Measurements from ENCODE around the gene UHMK1. TPM values are rescaled to one million over a fixed set of nuclear protein-coding genes. Genes with fewer than 3 reads are reported as not detected.
"Not testable (repeated sequence)": the region's sequence is repeated elsewhere in the genome, so short reads cannot be mapped to it uniquely, and the experiment has no call there.

The UHMK1 gene
- total RNA-seq, 1 donor from 2014 or later = 64.7 TPM

GRCh38 chr1:162564762-162565218 lies 67.2 kb downstream of the UHMK1 start:
- intact Hi-C loops (cut with micrococcal nuclease) = no loop called here

- intact Hi-C loops (cut with micrococcal nuclease) = no loop called here
These were observed 67.8 kb downstream of the UHMK1 start for GRCh38 chr1:162565460-162565859.

GRCh38 chr1:162566870-162567269 lies 69.3 kb downstream of the UHMK1 start:
- intact Hi-C loops (cut with micrococcal nuclease) = no loop called here

- intact Hi-C loops (cut with micrococcal nuclease) = no loop called here
These were observed 71.2 kb downstream of the UHMK1 start for GRCh38 chr1:162568802-162569201.

- intact Hi-C loops (cut with micrococcal nuclease) = no loop called here
These were observed 73.1 kb downstream of the UHMK1 start for GRCh38 chr1:162570718-162571117.

- intact Hi-C loops (cut with micrococcal nuclease) = not testable (repeated sequence)
These were observed 73.5 kb downstream of the UHMK1 start for GRCh38 chr1:162571121-162571520.

- intact Hi-C loops (cut with micrococcal nuclease) = no loop called here
These were observed 74.1 kb downstream of the UHMK1 start for GRCh38 chr1:162571696-162572095.

- intact Hi-C loops (cut with micrococcal nuclease) = no loop called here
These were observed 75.5 kb downstream of the UHMK1 start for GRCh38 chr1:162573136-162573535.

GRCh38 chr1:162578071-162578700 lies 80.6 kb downstream of the UHMK1 start:
- intact Hi-C loops (cut with micrococcal nuclease) = no loop called here

- intact Hi-C loops (cut with micrococcal nuclease) = no loop called here
These were observed 81.3 kb downstream of the UHMK1 start for GRCh38 chr1:162578936-162579335.

Other genes starting within 250 kb of the UHMK1 start
- gene SPATA46, start 121.0 kb upstream of the UHMK1 start, total RNA-seq = not detected in 2 replicates
- not detected in 2 replicates for gene C1orf226, start 116.1 kb upstream of the UHMK1 start, total RNA-seq
- not detected in 2 replicates for gene SH2D1B, start 85.7 kb upstream of the UHMK1 start, total RNA-seq
- 21.6 and 24.0 TPM in 2 replicates for gene UAP1, start 63.9 kb downstream of the UHMK1 start, total RNA-seq
- gene DDR2, start 134.6 kb downstream of the UHMK1 start, total RNA-seq = 0.11 and 0.16 TPM in 2 replicates